ENCODE results near the gene BBS2. TPM values are rescaled to one million over a fixed set of nuclear protein-coding genes. Genes with fewer than 3 reads are reported as not detected.

Gene BBS2
- total and polyA plus RNA-seq, 2 of the 13 experiments (the other 11 are each of a cell fraction or from before 2014, with no cell fraction given), result 59.7 to 68.3 TPM

- TF ChIP-seq, protein P1, sequence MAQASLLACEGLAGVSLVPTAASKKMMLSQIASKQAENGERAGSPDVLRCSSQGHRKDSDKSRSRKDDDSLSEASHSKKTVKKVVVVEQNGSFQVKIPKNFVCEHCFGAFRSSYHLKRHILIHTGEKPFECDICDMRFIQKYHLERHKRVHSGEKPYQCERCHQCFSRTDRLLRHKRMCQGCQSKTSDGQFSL (CRISPR knock-in tag; IDR thresholded peaks at IDR 0.05), result 0 out of 2 replicates have a peak, but pooled peaks have one; percentile 53
- TF ChIP-seq HNF4A (CRISPR knock-in tag; IDR thresholded peaks at IDR 0.05) (no peak), HIVEP1 (CRISPR knock-in tag; IDR thresholded peaks at IDR 0.05) (no peak; the same call in 1 of the 2 replicates), GATAD2A (CRISPR knock-in tag; IDR thresholded peaks at IDR 0.05) (0 out of 2 replicates have a peak, but pooled peaks have one; percentile 17), SAP130 (CRISPR knock-in tag; IDR thresholded peaks at IDR 0.05; ENCODE audit: low read depth) (peak; percentile 95), CHCHD3 (CRISPR knock-in tag; IDR thresholded peaks at IDR 0.05) (no peak), HNRNPLL (IDR thresholded peaks at IDR 0.05; ENCODE audit: low read depth, low read length, poor library complexity, severe bottlenecking) (peak; percentile 86), CCAR2 (optimal IDR thresholded peaks at IDR 0.05; ENCODE audit: low read depth, low read length) (no peak), NR2F2 (IDR thresholded peaks at IDR 0.05; ENCODE audit: borderline replicate concordance, low read depth) (peak; percentile 13; the same call in 1 of the 2 replicates), PHF21A (CRISPR knock-in tag; IDR thresholded peaks at IDR 0.05) (peak; percentile 77; the same call in 1 of the 2 replicates), ZNF343 (CRISPR knock-in tag; IDR thresholded peaks at IDR 0.05) (0 out of 2 replicates have a peak, but pooled peaks have one; percentile 76), SP5 (CRISPR knock-in tag; IDR thresholded peaks at IDR 0.05; ENCODE audit: borderline replicate concordance, low read depth) (no peak), ZNF747 (CRISPR knock-in tag; IDR thresholded peaks at IDR 0.05; ENCODE audit: borderline replicate concordance) (peak; percentile 32; the same call in 1 of the 2 replicates), ZNF232 (CRISPR knock-in tag; IDR thresholded peaks at IDR 0.05; ENCODE audit: borderline replicate concordance) (peak; percentile 69; the same call in 1 of the 2 replicates), HCFC1 (IDR thresholded peaks at IDR 0.05; ENCODE audit: low read depth, low read length) (peak; percentile 59; the same call in 1 of the 2 replicates), ZNF781 (CRISPR knock-in tag; IDR thresholded peaks at IDR 0.05; ENCODE audit: borderline replicate concordance, not compliant biosample characterization) (peak; percentile 67), MLX (CRISPR knock-in tag; IDR thresholded peaks at IDR 0.05) (no peak), KDM2A (CRISPR knock-in tag; IDR thresholded peaks at IDR 0.05; ENCODE audit: borderline replicate concordance, low read depth) (peak; percentile 66), CEBPB (IDR thresholded peaks at IDR 0.05; ENCODE audit: borderline replicate concordance, low read depth, low read length) (peak; percentile 74; the same call in 1 of the 2 replicates), CENPT (CRISPR knock-in tag; IDR thresholded peaks at IDR 0.05; ENCODE audit: low read depth) (no peak), ZNF446 (CRISPR knock-in tag; IDR thresholded peaks at IDR 0.05) (peak; percentile 70)
- TF ChIP-seq, protein P2, sequence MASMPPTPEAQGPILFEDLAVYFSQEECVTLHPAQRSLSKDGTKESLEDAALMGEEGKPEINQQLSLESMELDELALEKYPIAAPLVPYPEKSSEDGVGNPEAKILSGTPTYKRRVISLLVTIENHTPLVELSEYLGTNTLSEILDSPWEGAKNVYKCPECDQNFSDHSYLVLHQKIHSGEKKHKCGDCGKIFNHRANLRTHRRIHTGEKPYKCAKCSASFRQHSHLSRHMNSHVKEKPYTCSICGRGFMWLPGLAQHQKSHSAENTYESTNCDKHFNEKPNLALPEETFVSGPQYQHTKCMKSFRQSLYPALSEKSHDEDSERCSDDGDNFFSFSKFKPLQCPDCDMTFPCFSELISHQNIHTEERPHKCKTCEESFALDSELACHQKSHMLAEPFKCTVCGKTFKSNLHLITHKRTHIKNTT (CRISPR knock-in tag; IDR thresholded peaks at IDR 0.05), result no peak
- TF ChIP-seq, protein P3, sequence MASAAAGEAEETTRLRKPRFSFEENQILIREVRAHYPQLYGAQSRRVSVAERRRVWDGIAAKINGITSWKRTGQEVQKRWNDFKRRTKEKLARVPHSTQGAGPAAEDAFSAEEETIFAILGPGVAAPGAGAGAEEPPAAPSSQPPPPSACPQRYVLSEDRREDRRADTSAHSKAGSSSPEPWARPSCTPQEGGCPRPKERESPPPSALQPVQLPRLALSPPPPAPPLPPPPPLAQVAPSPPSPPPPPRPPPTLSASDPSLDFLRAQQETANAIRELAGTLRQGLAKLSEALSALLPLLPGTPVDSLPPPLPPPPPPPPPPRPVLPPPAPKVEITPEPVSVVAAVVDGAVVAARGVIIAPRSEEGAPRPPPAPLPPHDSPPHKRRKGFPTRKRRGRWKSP (CRISPR knock-in tag; IDR thresholded peaks at IDR 0.05), result 0 out of 2 replicates have a peak, but pooled peaks have one; percentile 51
- TF ChIP-seq, protein P4, sequence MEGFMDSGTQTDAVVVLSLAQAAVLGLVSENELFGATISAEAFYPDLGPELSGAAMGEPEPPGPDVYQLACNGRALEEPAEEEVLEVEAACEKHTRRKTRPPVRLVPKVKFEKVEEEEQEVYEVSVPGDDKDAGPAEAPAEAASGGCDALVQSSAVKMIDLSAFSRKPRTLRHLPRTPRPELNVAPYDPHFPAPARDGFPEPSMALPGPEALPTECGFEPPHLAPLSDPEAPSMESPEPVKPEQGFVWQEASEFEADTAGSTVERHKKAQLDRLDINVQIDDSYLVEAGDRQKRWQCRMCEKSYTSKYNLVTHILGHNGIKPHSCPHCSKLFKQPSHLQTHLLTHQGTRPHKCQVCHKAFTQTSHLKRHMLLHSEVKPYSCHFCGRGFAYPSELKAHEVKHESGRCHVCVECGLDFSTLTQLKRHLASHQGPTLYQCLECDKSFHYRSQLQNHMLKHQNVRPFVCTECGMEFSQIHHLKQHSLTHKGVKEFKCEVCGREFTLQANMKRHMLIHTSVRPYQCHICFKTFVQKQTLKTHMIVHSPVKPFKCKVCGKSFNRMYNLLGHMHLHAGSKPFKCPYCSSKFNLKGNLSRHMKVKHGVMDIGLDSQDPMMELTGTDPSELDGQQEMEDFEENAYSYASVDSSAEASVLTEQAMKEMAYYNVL (CRISPR knock-in tag; IDR thresholded peaks at IDR 0.05; ENCODE audit: borderline replicate concordance), result peak; percentile 34; the same call in 1 of the 2 replicates
Measured at GRCh38 chr16:56450986-56451752, 68.7 kb downstream of the BBS2 start, which contains the start of the genes NUDT21 and OGFOD1 (continued).

All from HepG2 (cell line).